Transverse colon (tissue), 4 donors: ENCODE measurements around the gene SLAMF1. TPM values are rescaled to one million over a fixed set of nuclear protein-coding genes. Genes with fewer than 3 reads are reported as not detected.
"Not testable (repeated sequence)": the region's sequence is repeated elsewhere in the genome, so short reads cannot be mapped to it uniquely, and the experiment has no call there.

Source experiments
- DNase-seq: peaks from one replicate; pipeline ENCODE4 v3.0.0-alpha.2; 2019
- H3K27ac ChIP-seq, 4 donors: fragments of 200-600 bp; sonication (generic); 2 replicates each; pipeline ENCODE4 v1.5.1; 2016 to 2018; ENCODE audit warnings: inconsistent platforms in 4 of 4
- H3K27me3 ChIP-seq: fragments of 200-600 bp; sonication (generic); 2 replicates; pipeline ENCODE4 v1.5.1; 2017; ENCODE audit warnings: inconsistent platforms
- H3K36me3 ChIP-seq, 4 donors: fragments of 200-600 bp; sonication (generic); 2 replicates each; pipeline ENCODE4 v1.5.1; 2017 to 2019; ENCODE audit warnings: inconsistent platforms in 4 of 4
- H3K4me1 ChIP-seq, 4 donors: fragments of 200-600 bp; sonication (generic); 2 replicates each; pipeline ENCODE4 v1.5.1; 2017 to 2020; ENCODE audit warnings: inconsistent platforms in 4 of 4
- H3K4me3 ChIP-seq, 4 donors: fragments of 200-600 bp; sonication (generic); 1 replicate in 1 of 4; 2 replicates in 3 of 4; pipeline versions ENCODE4 v1.5.1 to v1.6.1; 2017 to 2019; ENCODE audit warnings: inconsistent platforms in 4 of 4
- H3K9me3 ChIP-seq, 2 donors: fragments of 200-600 bp; sonication (generic); 2 replicates each; pipeline ENCODE4 v1.5.1; 2017 to 2019; ENCODE audit warnings: inconsistent platforms in 2 of 2
- EP300 ChIP-seq: sonication (generic); formaldehyde crosslinking; IDR thresholded peaks from one replicate; pipeline ENCODE4 v1.6.1; 2017; ENCODE audit warnings: antibody characterized with exemption, low read depth
- POLR2A ChIP-seq: fragments of 450-650 bp; IDR thresholded peaks from one replicate; pipeline ENCODE4 v1.6.1; 2016; ENCODE audit warnings: antibody characterized with exemption, mild to moderate bottlenecking, moderate library complexity
- POLR2AphosphoS5 ChIP-seq, 3 donors: sonication (generic); formaldehyde crosslinking; IDR thresholded peaks; one replicate each; pipeline ENCODE4 v1.6.1; 2016; ENCODE audit warnings: antibody characterized with exemption in 3 of 3
- WGBS, 2 donors: methylation state at CpG; one replicate each; pipeline ENCODE4 v1.1.5; 2018; ENCODE audit warnings: low coverage in 1 of 2; 5-methylcytosine and 5-hydroxymethylcytosine counted together
- in situ Hi-C, 4 donors: fragments of 200-750 bp; cut with MboI; loops; one replicate each; pipeline versions ENCODE4 v1.15.0 to v1.15.1; 2017; ENCODE audit warnings: low sequenced_read_pairs in 3 of 4, low pct_ligation_motif_present in 1 of 4, low pct_unique_long_range_greater_than_20kb in 1 of 4
- intact Hi-C: fragments of 100-400 bp; cut with DNase I; formaldehyde crosslinking; loops from one replicate; pipeline ENCODE4 v1.15.1; 2023; ENCODE audit warnings: low total_unique reads
- total RNA-seq, 4 donors: library from RNA; depleted of rRNA; stranded (reverse); fragments of >200 nt; gene quantifications; one replicate each; pipeline ENCODE4 v1.1.0, GENCODE V29; 2016
- TF ChIP-seq, protein P1 (sequence below), 5 experiments: fragments of 200-600 bp in 3 of 5; fragments of 450-650 bp in 2 of 5; sonication (generic) in 3 of 5; IDR thresholded peaks; 1 replicate in 2 of 5; 2 replicates in 3 of 5; pipeline ENCODE4 v1.5.1; 2016 to 2017; ENCODE audit warnings: antibody characterized with exemption in 5 of 5, inconsistent platforms in 3 of 5, mild to moderate bottlenecking in 2 of 5, moderate library complexity in 1 of 5

SLAMF1 gene
- total RNA-seq, 4 donors from 2014 or later = 1.1 to 3.3 (median 3.2) TPM; not detected in 1

DNA sequence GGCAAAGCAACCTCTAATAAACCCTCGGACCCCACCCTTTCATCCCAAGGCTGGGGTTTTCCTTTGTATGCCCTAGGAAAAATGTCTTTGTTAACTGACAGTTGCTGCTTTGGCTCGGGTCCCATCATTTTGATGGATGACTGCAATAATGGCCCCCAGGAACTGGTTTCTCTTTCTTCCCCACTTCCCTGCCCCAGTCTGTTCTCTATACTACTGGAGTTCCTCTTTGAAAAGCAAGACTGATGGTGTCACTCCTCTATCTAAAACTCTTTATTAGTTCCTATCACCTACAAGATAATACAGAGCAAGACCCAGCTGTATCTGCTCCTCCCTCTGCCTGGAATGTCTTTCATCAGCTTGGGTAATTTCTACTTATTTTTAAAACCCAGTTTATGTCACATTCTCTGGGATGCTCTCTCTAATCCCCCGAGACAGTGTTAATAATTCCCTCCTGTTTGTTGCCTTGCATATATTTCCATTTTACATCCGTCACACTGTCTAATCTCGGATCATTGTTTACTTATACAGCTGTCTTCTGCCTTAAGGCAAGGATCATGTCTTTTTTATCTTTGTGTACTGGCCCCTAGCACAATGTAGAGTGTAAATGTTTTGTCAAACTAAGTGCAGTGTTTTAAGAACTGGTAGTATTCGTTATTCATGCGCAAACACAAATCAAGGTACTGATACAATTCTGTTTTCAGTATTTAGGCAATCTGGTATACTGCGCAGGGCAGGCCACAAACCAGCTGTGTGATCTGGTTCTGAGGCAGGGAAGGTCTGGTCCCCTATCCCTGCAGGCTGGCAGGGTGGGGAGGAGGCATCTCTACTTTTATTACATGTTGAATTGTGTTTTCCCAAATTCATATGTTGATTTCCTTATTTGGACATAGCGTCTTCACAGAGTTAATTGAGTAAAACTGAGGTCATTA lies 16.1 kb downstream of the SLAMF1 start:
- intact Hi-C loops (no loop called here), in situ Hi-C loops (no loop called here)
- 49 to 57% methylated on average over 7 to 9 of the region's 9 CpGs for WGBS, 2 donors
- Histone ChIP-seq H3K4me3 (no peak overlapping the region), H3K9me3 (no peaks in the 10 kb centered on the region), H3K27ac (peak overlapping the region in 1 of 4 donors; percentile 55), H3K4me1 (peaks cover 0 to 9% (median 0%) of the 10 kb centered on the region in 4 donors), H3K27me3 (no peaks in the 10 kb centered on the region), H3K36me3 (no peaks in the 10 kb centered on the region)
- no peak for DNase-seq
- TF ChIP-seq POLR2AphosphoS5 (IDR thresholded peaks at IDR 0.05) (no peak), EP300 (no peak), POLR2A (no peak)
- TF ChIP-seq, protein P1, sequence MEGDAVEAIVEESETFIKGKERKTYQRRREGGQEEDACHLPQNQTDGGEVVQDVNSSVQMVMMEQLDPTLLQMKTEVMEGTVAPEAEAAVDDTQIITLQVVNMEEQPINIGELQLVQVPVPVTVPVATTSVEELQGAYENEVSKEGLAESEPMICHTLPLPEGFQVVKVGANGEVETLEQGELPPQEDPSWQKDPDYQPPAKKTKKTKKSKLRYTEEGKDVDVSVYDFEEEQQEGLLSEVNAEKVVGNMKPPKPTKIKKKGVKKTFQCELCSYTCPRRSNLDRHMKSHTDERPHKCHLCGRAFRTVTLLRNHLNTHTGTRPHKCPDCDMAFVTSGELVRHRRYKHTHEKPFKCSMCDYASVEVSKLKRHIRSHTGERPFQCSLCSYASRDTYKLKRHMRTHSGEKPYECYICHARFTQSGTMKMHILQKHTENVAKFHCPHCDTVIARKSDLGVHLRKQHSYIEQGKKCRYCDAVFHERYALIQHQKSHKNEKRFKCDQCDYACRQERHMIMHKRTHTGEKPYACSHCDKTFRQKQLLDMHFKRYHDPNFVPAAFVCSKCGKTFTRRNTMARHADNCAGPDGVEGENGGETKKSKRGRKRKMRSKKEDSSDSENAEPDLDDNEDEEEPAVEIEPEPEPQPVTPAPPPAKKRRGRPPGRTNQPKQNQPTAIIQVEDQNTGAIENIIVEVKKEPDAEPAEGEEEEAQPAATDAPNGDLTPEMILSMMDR (IDR thresholded peaks at IDR 0.05) = no peak

DNA sequence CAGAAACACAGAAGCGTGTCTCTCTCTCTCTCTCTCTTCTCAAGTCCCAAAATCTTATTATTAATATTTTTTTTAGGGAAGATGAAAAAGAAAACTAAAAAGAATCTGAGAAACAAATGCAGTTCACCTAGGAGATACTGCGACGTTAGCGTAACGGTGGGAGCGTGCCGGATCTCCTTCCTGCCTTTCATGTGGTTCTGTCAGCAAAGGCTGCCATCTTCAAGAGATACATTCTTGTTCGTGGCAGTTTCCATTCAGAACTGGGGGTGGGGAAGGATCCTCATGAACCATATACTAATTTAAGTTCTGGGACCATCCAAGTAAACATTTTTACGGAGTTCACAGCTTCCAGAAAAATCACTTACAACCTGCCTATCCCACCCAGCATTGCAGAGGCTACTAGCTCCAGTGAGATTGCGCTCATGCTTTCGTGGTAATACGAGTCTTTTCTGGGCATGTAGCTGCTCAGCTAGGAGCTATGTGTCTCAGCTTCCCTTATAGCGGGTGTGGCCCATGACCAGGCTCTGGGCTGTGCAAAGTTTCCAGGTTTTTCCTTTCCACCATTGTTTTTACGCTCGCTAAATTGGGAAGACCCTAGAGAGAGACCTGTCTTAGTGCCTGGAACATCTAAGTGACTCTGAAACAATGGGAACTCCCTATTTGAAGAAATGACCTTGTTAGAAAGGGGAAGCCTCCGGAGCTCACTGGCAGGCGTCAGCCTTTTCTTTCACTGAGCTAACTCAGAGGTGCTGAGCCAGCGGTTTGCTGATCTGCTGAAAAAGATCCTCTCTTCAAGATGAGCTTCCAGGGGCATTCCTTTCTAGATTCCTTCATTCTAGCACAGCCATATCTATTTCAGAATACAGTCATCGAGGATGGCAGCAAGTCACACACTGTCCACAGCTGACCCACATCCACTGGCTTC lies 17.3 kb downstream of the SLAMF1 start:
- Histone ChIP-seq H3K36me3 (no peaks in the 10 kb centered on the region), H3K9me3 (no peaks in the 10 kb centered on the region), H3K4me1 (peaks cover 0 to 13% (median 0%) of the 10 kb centered on the region in 4 donors), H3K27ac (peak overlapping the region in 3 of 4 donors; percentile 51 to 67 (median 55)), H3K27me3 (no peaks in the 10 kb centered on the region), H3K4me3 (no peak overlapping the region)
- peak; percentile 43 for DNase-seq
- intact Hi-C loops = no loop called here
- TF ChIP-seq POLR2A = no peak
- TF ChIP-seq EP300 = no peak
- TF ChIP-seq, protein P1 (IDR thresholded peaks at IDR 0.05) = no peak
- TF ChIP-seq POLR2AphosphoS5 (IDR thresholded peaks at IDR 0.05) = no peak
- WGBS, 2 donors = 71 to 75% methylated on average over 17 to 19 of the region's 19 CpGs
- in situ Hi-C loops = no loop called here

DNA sequence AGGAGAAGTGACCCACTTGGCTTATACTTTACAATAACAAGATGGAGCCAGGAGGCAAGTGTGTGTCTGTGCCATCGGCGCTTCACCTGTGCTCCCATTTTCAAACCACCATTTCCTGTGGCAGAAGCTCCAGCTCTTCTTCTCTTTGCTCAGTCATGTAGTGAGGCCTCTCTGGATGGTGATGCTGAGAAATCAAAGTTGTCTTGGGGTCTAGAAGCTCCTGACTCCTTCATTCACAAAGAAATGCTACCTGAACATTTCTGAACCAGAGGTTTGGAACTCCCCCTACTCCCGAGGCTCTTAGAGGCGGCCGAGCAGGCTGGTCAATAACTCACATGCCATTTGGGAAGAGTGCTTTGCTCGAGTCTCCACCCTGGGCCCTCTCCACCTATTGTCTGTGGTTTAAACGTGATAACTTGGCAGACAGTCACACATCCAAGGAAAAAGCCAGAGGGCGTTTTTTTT lies 18.0 kb downstream of the SLAMF1 start:
- no peak overlapping the region for H3K4me3 ChIP-seq
- in situ Hi-C loops = no loop called here
- H3K36me3 ChIP-seq = no peaks in the 10 kb centered on the region
- TF ChIP-seq, protein P1 (IDR thresholded peaks at IDR 0.05) = no peak
- no peak for TF ChIP-seq EP300
- no peak for TF ChIP-seq POLR2A
- TF ChIP-seq POLR2AphosphoS5 (IDR thresholded peaks at IDR 0.05) = no peak
- WGBS, 2 donors = 72% methylated on average over 8 of the region's 8 CpGs; no CpG with 5 or more reads in 1 of the 2 donors
- peaks cover 0 to 13% (median 0%) of the 10 kb centered on the region in 4 donors for H3K4me1 ChIP-seq
- H3K27me3 ChIP-seq = no peaks in the 10 kb centered on the region
- DNase-seq = no peak
- no peaks in the 10 kb centered on the region for H3K9me3 ChIP-seq
- intact Hi-C loops = no loop called here
- peak overlapping the region in 3 of 4 donors; percentile 1 to 51 (median 48) for H3K27ac ChIP-seq

DNA sequence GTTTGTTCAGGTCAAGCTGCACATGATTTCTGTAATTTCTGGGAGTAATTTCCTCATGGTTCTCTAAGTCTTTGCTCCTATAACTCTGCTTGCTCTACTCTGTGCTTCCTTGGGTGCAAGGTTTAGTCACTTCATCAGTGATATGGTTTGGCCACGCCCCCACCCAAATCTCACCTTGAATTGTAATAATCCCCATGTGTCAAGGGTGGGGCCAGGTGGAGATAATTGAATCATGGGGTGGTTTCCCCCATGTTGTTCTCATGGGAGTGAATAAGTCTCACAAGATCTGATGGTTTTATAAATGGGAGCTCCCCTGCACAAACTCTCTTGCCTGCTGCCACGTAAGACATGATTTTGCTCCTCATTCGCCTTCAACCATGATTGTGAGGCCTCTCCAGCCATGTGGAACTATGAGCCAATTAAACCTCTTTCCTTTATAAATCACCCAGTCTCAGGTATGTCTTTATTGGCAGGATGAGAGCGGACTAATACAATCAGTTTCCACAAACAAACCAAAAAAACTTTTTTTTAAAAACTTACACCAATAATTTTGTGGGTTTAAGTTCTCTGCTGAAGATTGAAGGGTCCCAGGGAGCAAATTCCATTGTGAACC lies 19.1 kb downstream of the SLAMF1 start:
- H3K36me3 ChIP-seq, in situ Hi-C loops, H3K9me3 ChIP-seq, DNase-seq, H3K4me3 ChIP-seq, intact Hi-C loops, H3K27me3 ChIP-seq: not testable (repeated sequence)
- peak overlapping the region in 1 of 4 donors; percentile 51 for H3K27ac ChIP-seq
- peaks cover 0 to 13% (median 0%) of the 10 kb centered on the region in 4 donors for H3K4me1 ChIP-seq
- WGBS, 2 donors = 84 to 91% methylated on average over 4 of the region's 4 CpGs
